Endodermal cell (in vitro differentiated cells): ENCODE measurements around the gene MMADHC. TPM values are rescaled to one million over a fixed set of nuclear protein-coding genes. Genes with fewer than 3 reads are reported as not detected.
A peak's percentile ranks its signal among the peaks of the same experiment; 100 is the strongest.

Experiments
- DNase-seq: peaks from one replicate; pipeline ENCODE4 v3.0.0-alpha.2; 2017
- H3K27ac ChIP-seq: 2 replicates; pipeline ENCODE4 v1.5.1; 2013; ENCODE audit warnings: mild to moderate bottlenecking, low read depth, low read length, moderate library complexity
- H3K27me3 ChIP-seq: 2 replicates; pipeline ENCODE4 v1.6.1; 2013; ENCODE audit warnings: mild to moderate bottlenecking, low read length, moderate library complexity; ENCODE audit not compliant: insufficient read depth, control insufficient read depth, poor library complexity, severe bottlenecking
- H3K36me3 ChIP-seq: 2 replicates; pipeline ENCODE4 v1.7.0; 2013; ENCODE audit warnings: mild to moderate bottlenecking, low read length, moderate library complexity; ENCODE audit not compliant: control insufficient read depth, insufficient read depth
- H3K4me1 ChIP-seq: one replicate; pipeline ENCODE4 v1.7.0; 2013; ENCODE audit warnings: low read length; ENCODE audit not compliant: control insufficient read depth, insufficient read depth
- H3K4me3 ChIP-seq: 2 replicates; pipeline ENCODE4 v1.5.1; 2013; ENCODE audit warnings: mild to moderate bottlenecking, low read length, moderate library complexity
- H3K9ac ChIP-seq: 2 replicates; pipeline ENCODE4 v1.6.1; 2013; ENCODE audit warnings: mild to moderate bottlenecking, low read length, moderate library complexity; ENCODE audit not compliant: poor library complexity, severe bottlenecking; ENCODE audit errors: extremely low read depth
- H3K9me3 ChIP-seq: 2 replicates; pipeline ENCODE4 v1.6.1; 2013; ENCODE audit warnings: mild to moderate bottlenecking, low read length, moderate library complexity; ENCODE audit not compliant: control insufficient read depth
- H3K27ac Mint-ChIP-seq: 2 replicates; pipeline ENCODE4 v1.8.0; 2020; ENCODE audit warnings: mixed read lengths
- H3K27me3 Mint-ChIP-seq: 2 replicates; pipeline ENCODE4 v1.8.0; 2021; ENCODE audit warnings: mild to moderate bottlenecking, mixed read lengths; ENCODE audit not compliant: insufficient read depth
- H3K36me3 Mint-ChIP-seq: 2 replicates; pipeline ENCODE4 v1.8.0; 2020; ENCODE audit warnings: low read depth, mixed read lengths
- H3K4me1 Mint-ChIP-seq: 2 replicates; pipeline ENCODE4 v1.8.0; 2020; ENCODE audit warnings: mixed read lengths
- H3K4me3 Mint-ChIP-seq: 2 replicates; pipeline ENCODE4 v1.8.0; 2020; ENCODE audit warnings: mild to moderate bottlenecking, moderate library complexity, mixed read lengths
- H3K9me3 Mint-ChIP-seq: 2 replicates; pipeline ENCODE4 v1.8.0; 2020; ENCODE audit warnings: mild to moderate bottlenecking, mixed read lengths
- CTCF ChIP-seq: fragments of 200-600 bp; sonication (generic); conservative IDR thresholded peaks from 2 replicates; pipeline ENCODE4 v1.5.0; 2021; ENCODE audit warnings: antibody characterized with exemption, mild to moderate bottlenecking
- WGBS, 2 experiments: methylation state at CpG; one replicate each; pipeline versions ENCODE4 v1.1.5 to v1.1.7; 2013; ENCODE audit warnings: missing lambda C conversion rate in 2 of 2, mixed read lengths in 1 of 2; ENCODE audit not compliant: insufficient coverage in 1 of 2, insufficient read length in 1 of 2; 5-methylcytosine and 5-hydroxymethylcytosine counted together
- total RNA-seq, 2 donors: library from RNA; stranded (reverse); fragmentation: NEBNext Ultra II Directional in 1 of 2; extraction: Animal tissue kit (Norgen Biotek cat#: 25700) in 1 of 2; gene quantifications; 2 replicates in 1 of 2; 3 replicates in 1 of 2; pipeline ENCODE4 v1.2.1, GENCODE V29; 2021

Gene MMADHC
- total RNA-seq, 2 donors from 2014 or later = 105 to 108 TPM

GRCh38 chr2:149575752-149576151, 11.8 kb downstream of the MMADHC start:
- H3K9me3 ChIP-seq = no peaks in the 10 kb centered on the region
- H3K9ac ChIP-seq = no peak overlapping the region
- DNase-seq = no peak
- H3K4me1 Mint-ChIP-seq = no peaks in the 10 kb centered on the region
- no peak for TF ChIP-seq CTCF
- H3K9me3 Mint-ChIP-seq = no peaks in the 10 kb centered on the region
- H3K4me1 ChIP-seq = no peaks in the 10 kb centered on the region
- no peak overlapping the region for H3K4me3 Mint-ChIP-seq
- H3K36me3 ChIP-seq = peaks cover 94% of the 10 kb centered on the region
- no peaks in the 10 kb centered on the region for H3K27me3 Mint-ChIP-seq
- H3K27ac ChIP-seq = no peak overlapping the region
- no CpG with 5 or more reads among the region's 2 CpGs for WGBS, 2 experiments
- no peak overlapping the region for H3K27ac Mint-ChIP-seq
- H3K4me3 ChIP-seq = no peak overlapping the region
- no peaks in the 10 kb centered on the region for H3K27me3 ChIP-seq
- peaks cover 50% of the 10 kb centered on the region for H3K36me3 Mint-ChIP-seq

- Histone ChIP-seq H3K27ac (no peak overlapping the region), H3K9me3 (no peaks in the 10 kb centered on the region), H3K36me3 (peaks cover 95% of the 10 kb centered on the region), H3K4me3 (no peak overlapping the region), H3K27me3 (no peaks in the 10 kb centered on the region), H3K9ac (no peak overlapping the region), H3K4me1 (no peaks in the 10 kb centered on the region)
- Mint-ChIP-seq H3K27ac (no peak overlapping the region), H3K4me1 (no peaks in the 10 kb centered on the region), H3K9me3 (no peaks in the 10 kb centered on the region), H3K4me3 (no peak overlapping the region), H3K36me3 (peaks cover 47% of the 10 kb centered on the region), H3K27me3 (no peaks in the 10 kb centered on the region)
- DNase-seq = no peak
- no peak for TF ChIP-seq CTCF
Observed at GRCh38 chr2:149575277-149575676, 12.3 kb downstream of the MMADHC start.

- Mint-ChIP-seq H3K27ac (no peak overlapping the region), H3K27me3 (no peaks in the 10 kb centered on the region), H3K4me3 (no peak overlapping the region), H3K4me1 (no peaks in the 10 kb centered on the region), H3K9me3 (no peaks in the 10 kb centered on the region), H3K36me3 (peaks cover 53% of the 10 kb centered on the region)
- Histone ChIP-seq H3K9me3 (no peaks in the 10 kb centered on the region), H3K36me3 (peaks cover 96% of the 10 kb centered on the region), H3K9ac (no peak overlapping the region), H3K4me1 (no peaks in the 10 kb centered on the region), H3K27ac (no peak overlapping the region), H3K4me3 (no peak overlapping the region), H3K27me3 (no peaks in the 10 kb centered on the region)
- no peak for DNase-seq
- TF ChIP-seq CTCF = peak; percentile 60
- WGBS, 2 experiments = 94% methylated on average over 2 of the region's 2 CpGs; no CpG with 5 or more reads in 1 of the 2 experiments
Observed at GRCh38 chr2:149573760-149574159, 13.8 kb downstream of the MMADHC start.
